RCC 7860 (cell line): ENCODE data around the gene KIR3DL1.
"Not testable (repeated sequence)": the region's sequence is repeated elsewhere in the genome, so short reads cannot be mapped to it uniquely, and the experiment has no call there.

ENCODE experiments used
- DNase-seq: peaks from one replicate; pipeline ENCODE4 v3.0.0-alpha.2; 2015; ENCODE audit warnings: low spot score
- FAIRE-seq: peaks from 2 replicates; lab custom pipeline; 2012; peaks lifted over from hg19 to GRCh38; lab: Jason Lieb, UNC

Gene KIR3DL1

GRCh38 chr19:54806516-54806838 is 9.8 kb upstream of the KIR3DL1 start:
- no peak for DNase-seq
- no peak for FAIRE-seq

- not testable (repeated sequence) for DNase-seq, FAIRE-seq
Measured at GRCh38 chr19:54814571-54814970, 1.7 kb upstream of the KIR3DL1 start.

- no peak for FAIRE-seq
- no peak for DNase-seq
Measured at GRCh38 chr19:54817670-54818536, 1.6 kb downstream of the KIR3DL1 start.

GRCh38 chr19:54824416-54824815 is 8.1 kb downstream of the KIR3DL1 start:
- not testable (repeated sequence) for FAIRE-seq, DNase-seq

GRCh38 chr19:54825326-54825725 is 9.1 kb downstream of the KIR3DL1 start:
- DNase-seq, FAIRE-seq: not testable (repeated sequence)

- FAIRE-seq, DNase-seq: not testable (repeated sequence)
Measured at GRCh38 chr19:54828064-54828463, 11.8 kb downstream of the KIR3DL1 start.

GRCh38 chr19:54832496-54832895 is 16.2 kb downstream of the KIR3DL1 start, which contains the start of gene KIR2DS4:
Gene KIR2DS4, plus strand, starts transcription at chr19:54832676.
- not testable (repeated sequence) for FAIRE-seq, DNase-seq

GRCh38 chr19:54835126-54835525 is 18.9 kb downstream of the KIR3DL1 start:
- not testable (repeated sequence) for FAIRE-seq, DNase-seq

GRCh38 chr19:54837522-54837921 is 21.3 kb downstream of the KIR3DL1 start:
- DNase-seq, FAIRE-seq: not testable (repeated sequence)

GRCh38 chr19:54843171-54843570 is 26.9 kb downstream of the KIR3DL1 start:
- FAIRE-seq: not testable (repeated sequence)

GRCh38 chr19:54850061-54850640 is 33.9 kb downstream of the KIR3DL1 start, which contains the start of gene KIR3DL2:
Gene KIR3DL2, plus strand, starts transcription at chr19:54850443. Its CDS starts 33 bp downstream, at chr19:54850476.
- not testable (repeated sequence) for FAIRE-seq, DNase-seq

More at GRCh38 chr19:54843171-54843570, 26.9 kb downstream of the KIR3DL1 start:
- DNase-seq: not testable (repeated sequence)

GRCh38 chr19:54850930-54851329 is 34.7 kb downstream of the KIR3DL1 start:
- FAIRE-seq (no peak), DNase-seq (no peak)

GRCh38 chr19:54851353-54851752 is 35.1 kb downstream of the KIR3DL1 start:
- no peak for FAIRE-seq
- DNase-seq: no peak

- not testable (repeated sequence) for FAIRE-seq, DNase-seq
Measured at GRCh38 chr19:54855241-54855640, 39.0 kb downstream of the KIR3DL1 start.

- not testable (repeated sequence) for DNase-seq, FAIRE-seq
Measured at GRCh38 chr19:54858476-54858875, 42.2 kb downstream of the KIR3DL1 start.

GRCh38 chr19:54859421-54859820 is 43.2 kb downstream of the KIR3DL1 start:
- not testable (repeated sequence) for FAIRE-seq, DNase-seq

- not testable (repeated sequence) for FAIRE-seq
Measured at GRCh38 chr19:54863459-54863858, 47.2 kb downstream of the KIR3DL1 start.

GRCh38 chr19:54871696-54872095 is 55.4 kb downstream of the KIR3DL1 start:
- FAIRE-seq: no peak
- no peak for DNase-seq

More at GRCh38 chr19:54863459-54863858, 47.2 kb downstream of the KIR3DL1 start:
- DNase-seq: not testable (repeated sequence)

- FAIRE-seq: no peak
Measured at GRCh38 chr19:54873990-54874389, 57.7 kb downstream of the KIR3DL1 start, which contains the start of gene FCAR. Gene FCAR, plus strand, starts transcription at chr19:54874235. Its CDS starts 55 bp downstream, at chr19:54874290.

GRCh38 chr19:54875506-54875905 is 59.2 kb downstream of the KIR3DL1 start:
- FAIRE-seq (no peak), DNase-seq (no peak)

More at GRCh38 chr19:54873990-54874389, 57.7 kb downstream of the KIR3DL1 start, which contains the start of gene FCAR:
- DNase-seq: no peak

GRCh38 chr19:54877471-54877870 is 61.2 kb downstream of the KIR3DL1 start:
- no peak for DNase-seq
- no peak for FAIRE-seq
